ENCODE results near the gene SRRM3.
"Not testable (repeated sequence)": the region's sequence is repeated elsewhere in the genome, so short reads cannot be mapped to it uniquely, and the experiment has no call there.

SRRM3 gene

DNA sequence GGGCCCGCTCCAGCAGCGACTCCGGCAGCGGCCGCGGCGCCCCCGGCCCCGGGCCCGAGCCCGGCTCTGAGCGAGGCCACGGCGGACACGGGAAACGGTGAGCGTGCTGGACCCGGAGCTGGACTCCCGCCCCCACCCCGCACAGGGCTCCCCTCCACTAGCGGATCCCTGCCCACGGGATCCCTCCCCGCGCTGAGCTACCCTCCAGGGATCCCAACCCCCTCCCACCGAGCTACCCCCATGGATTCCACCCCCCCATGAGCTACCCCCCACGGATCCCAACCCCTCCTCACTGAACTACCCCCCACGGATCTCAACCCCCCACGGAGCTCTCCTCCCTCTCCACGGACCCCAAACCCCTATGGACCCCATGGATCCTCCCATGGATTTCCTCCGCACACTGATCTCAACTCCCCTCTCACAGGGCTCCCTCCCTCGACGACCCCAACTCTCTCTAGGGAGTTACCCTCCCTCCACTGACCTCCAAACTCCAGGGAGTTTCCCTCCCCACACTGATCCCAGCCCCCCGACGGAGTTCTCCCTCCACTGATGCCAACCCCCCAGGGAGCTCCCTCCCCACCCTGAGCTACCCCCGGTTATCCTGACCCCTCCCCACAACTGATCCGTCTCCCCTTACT lies 80.1 kb downstream of the SRRM3 start:
- DNase-seq: no peak
- peak overlapping the region; percentile 78 to 83 for H3K4me3 Mint-ChIP-seq
- H3K27ac Mint-ChIP-seq: no peak overlapping the region
- H3K9me3 Mint-ChIP-seq: no peaks in the 10 kb centered on the region
- ATAC-seq: no peak
- H3K4me1 Mint-ChIP-seq: peaks cover 16% of the 10 kb centered on the region
- peaks cover 75% of the 10 kb centered on the region for H3K27me3 Mint-ChIP-seq

DNA sequence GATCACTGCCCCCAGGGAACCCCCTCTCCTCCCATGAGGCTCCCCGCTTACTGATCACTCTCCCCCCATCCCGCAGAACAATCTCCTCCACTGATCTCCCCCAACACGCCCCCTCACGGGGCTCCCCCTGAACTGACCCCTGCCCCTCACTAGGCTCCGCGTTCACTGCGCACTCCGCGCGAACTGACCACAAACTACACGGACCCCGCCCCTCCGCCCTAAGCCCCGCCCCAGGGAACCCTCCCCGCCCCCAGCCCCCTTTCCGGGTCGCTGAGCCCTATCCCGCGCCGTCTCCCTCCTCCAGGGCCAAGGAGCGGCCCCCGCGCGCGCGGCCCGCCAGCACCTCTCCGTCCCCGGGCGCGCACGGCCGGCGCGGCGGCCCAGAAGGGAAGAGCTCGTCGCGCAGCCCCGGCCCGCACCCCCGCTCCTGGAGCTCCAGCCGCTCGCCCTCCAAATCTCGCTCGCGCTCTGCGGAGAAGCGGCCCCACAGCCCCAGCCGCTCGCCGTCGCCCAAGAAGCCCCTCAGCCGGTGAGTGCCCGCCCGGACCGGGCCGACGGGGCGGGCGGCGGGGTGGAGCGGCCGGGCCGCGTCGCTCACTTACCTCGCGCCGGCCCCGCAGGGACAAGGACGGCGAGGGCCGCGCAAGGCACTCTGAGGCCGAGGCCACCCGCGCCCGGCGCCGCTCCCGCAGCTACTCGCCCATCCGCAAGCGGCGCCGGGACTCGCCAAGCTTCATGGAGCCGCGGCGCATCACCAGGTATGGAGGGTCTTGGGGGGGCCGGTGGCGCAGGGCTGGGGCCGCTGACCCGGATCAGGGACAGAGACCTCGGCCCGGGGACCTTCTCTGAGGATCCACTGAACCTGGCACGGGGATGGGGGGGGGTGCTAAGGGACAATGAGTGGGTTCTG lies 80.9 kb downstream of the SRRM3 start:
- H3K27me3 Mint-ChIP-seq: peaks cover 68% of the 10 kb centered on the region
- DNase-seq (peak in 1 of 2 donors; percentile 17), ATAC-seq (peak; percentile 19)
- H3K4me1 Mint-ChIP-seq: peaks cover 16% of the 10 kb centered on the region
- peak overlapping the region; percentile 78 to 83 for H3K4me3 Mint-ChIP-seq
- no peak overlapping the region for H3K27ac Mint-ChIP-seq
- H3K9me3 Mint-ChIP-seq: no peaks in the 10 kb centered on the region

DNA sequence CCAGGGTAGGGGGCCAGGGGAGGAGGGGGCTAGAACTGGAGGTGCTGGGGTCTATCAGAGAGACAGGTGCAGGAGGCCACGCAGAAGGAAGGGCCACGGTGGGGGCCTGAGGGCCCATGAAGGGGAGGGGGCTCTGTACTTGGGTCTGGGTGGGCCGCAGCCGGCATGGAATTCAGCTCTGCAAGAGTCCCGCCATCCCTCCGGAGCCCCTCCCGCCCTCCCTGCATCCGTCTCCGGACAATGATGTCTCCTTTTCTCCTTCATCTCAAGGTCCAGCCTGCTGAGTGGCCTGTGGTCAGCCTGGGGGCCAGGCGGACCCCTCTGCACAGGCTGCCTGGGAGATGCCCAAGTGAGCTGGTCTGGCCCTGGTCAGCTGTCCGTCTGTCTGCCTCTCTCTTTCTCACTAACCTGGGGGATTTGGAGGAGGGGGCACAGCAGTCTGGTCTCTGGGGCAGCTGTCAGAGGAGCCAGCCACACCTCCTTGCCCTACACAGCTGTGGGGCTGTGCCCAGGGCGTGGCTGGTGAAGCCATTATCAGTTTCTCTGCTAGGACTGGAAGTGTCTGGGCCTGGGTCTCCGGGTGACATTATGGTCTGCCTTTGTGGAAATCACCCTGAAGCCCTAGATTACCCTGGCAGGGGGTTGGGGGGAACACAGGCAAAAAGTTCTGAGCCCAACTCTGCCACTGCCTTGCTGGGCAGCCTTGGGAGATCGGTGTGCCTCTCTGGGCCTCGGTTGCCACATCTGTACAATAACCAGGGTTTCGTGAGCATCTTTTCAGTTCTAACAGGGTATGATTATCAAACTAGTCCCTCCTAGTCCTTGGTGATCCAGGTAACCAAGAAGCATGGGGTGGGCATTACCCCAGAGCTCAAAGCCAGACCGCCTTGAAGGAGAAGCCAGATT lies 81.8 kb downstream of the SRRM3 start:
- DNase-seq (no peak), ATAC-seq (no peak)
- H3K27ac Mint-ChIP-seq: no peak overlapping the region
- H3K4me1 Mint-ChIP-seq: peaks cover 16% of the 10 kb centered on the region
- peak overlapping the region; percentile 46 to 65 for H3K4me3 Mint-ChIP-seq
- no peaks in the 10 kb centered on the region for H3K9me3 Mint-ChIP-seq
- peaks cover 65% of the 10 kb centered on the region for H3K27me3 Mint-ChIP-seq

DNA sequence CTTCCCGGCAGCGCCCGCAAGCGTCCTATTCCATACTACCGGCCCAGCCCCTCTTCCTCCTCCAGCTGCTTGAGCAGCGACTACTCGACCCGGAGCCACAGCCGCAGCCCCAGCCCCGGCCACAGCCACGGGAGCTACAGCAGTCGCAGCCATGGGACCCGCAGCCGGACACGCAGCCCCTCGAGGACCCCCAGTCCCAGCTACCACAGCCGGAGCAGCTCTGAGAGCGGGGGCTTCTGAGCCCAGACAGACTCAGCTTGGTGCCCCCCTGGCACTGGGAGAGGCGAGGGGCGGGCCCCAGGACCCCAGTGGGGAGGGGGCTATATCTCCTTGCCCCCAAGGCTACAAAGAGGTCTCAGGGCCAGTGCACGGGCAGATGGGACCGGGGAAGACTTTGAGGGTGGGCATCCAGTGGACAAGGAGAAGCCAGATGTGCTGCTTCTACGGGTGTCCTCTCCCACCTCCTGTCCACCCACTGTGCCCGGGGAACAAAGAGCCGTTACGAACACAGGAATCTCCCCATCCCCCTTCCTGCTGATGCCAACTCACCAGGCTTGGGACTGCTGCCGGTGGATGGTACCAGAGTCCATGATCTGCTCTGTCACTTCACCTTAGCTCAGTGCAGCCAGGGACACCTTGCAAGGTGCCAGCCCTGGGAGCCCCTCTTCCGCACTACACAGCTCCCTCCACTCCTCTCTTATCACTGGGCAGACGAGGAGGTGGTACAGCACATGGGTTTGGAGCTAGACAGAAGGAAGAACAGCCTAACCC lies 84.1 kb downstream of the SRRM3 start:
- no peaks in the 10 kb centered on the region for H3K9me3 Mint-ChIP-seq
- peaks cover 23% of the 10 kb centered on the region for H3K4me1 Mint-ChIP-seq
- H3K27me3 Mint-ChIP-seq: peaks cover 42% of the 10 kb centered on the region

DNA sequence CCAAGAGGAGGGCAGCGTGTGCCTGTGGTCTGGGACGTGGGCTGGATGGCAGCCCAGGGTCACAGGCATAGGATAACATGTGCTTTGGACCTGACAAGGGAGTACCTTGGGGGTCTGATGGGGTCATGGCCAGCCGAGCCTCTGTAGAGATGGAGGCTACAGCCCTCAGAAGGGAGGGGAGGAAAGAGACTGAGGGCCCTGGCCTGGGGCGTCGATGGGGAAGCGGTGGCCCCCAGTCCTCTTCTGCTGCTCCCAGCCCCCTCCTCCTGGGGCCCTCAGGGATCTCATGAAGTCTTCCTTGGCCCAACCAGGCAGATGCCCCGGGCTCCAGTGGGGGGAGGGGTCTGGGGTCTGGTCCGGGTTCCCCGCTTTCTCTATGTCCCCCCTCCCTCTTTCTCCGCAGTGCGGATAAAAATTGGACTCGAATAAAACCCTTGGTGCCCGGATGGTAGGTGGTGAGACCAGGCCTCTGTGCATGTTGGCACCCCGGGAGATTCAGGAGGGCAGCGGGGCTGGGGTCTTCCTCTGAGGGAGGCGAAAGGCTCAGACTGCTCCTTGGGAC lies 85.2 kb downstream of the SRRM3 start:
- no peak overlapping the region for H3K27ac Mint-ChIP-seq
- peaks cover 30% of the 10 kb centered on the region for H3K27me3 Mint-ChIP-seq
- no peaks in the 10 kb centered on the region for H3K9me3 Mint-ChIP-seq
- no peak for ATAC-seq
- H3K4me1 Mint-ChIP-seq: peaks cover 25% of the 10 kb centered on the region
- DNase-seq: no peak
- no peak overlapping the region for H3K4me3 Mint-ChIP-seq

More for the DNA sequence above, 84.1 kb downstream of the SRRM3 start:
- DNase-seq: no peak
- no peak overlapping the region for H3K4me3 Mint-ChIP-seq
- no peak overlapping the region for H3K27ac Mint-ChIP-seq
- ATAC-seq: no peak

DNA sequence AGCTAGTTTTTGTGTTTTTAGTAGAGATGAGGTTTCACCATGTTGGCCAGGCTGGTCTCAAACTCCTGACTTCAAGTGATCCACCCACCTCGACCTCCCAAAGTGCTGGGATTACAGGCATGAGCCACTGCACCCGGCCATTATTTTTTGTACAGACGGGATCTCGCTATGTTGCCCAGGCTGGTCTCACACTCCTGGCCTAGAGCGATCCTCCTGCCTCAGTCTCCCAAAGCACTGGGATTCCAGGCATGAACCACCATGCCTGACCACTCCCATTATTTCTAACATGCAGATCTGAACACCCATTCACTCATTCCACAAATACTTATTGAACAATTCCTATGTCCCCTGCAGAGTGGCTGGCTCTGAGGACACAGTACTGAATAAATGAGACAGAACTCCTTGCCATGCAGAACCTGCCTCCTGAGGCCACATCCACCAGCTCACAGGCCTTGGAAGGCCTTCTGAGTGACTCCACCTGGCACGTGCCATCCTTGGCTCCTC lies 89.2 kb downstream of the SRRM3 start:
- H3K9me3 Mint-ChIP-seq, H3K27me3 Mint-ChIP-seq, DNase-seq: not testable (repeated sequence)
- Mint-ChIP-seq H3K4me3 (peak overlapping the region; percentile 72 to 74), H3K4me1 (peaks cover 27% of the 10 kb centered on the region), H3K27ac (peak overlapping the region; percentile 92 to 96)
- peak; percentile 6 for ATAC-seq

DNA sequence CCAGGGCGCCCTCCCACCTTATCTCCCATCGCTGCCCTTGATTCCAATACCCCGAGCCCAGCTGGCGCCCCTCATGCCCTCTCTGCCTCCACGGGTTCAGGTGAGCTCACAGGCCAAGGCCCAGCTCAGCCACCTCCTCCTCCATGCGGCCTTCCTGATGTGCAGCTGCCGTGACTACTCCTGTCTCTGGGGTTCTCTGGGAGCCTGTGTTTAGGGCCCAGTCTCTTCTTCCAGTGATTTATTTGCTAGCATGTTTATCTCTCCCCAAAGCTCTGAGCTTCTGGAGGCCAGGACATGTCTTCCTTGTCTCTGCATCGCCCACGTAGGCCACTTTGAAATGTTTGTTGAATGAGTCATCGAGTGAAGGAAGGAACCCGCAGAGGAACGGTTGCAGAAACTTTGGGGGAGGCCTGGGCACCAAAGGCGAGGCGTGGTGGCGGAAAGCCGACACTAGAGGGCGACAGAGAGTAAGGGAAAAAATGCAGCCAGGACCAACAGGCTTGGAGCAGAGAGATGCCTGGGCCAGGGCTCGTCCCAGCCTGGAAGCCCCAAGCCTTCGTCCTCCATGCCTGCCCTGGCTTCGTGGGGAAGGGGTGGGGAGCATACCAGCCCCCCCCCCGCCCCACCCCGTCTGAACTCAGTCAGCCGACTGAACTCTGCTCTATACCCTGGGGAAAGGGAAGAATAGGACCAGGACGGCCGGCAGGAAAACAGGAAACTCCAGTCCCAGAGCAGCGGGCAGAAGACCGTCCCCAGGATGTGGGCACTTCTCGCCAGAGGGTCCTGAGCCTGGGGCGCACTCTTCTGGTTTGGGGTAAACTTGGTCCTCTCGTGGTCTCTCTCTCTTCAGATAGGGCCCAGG lies 89.9 kb downstream of the SRRM3 start:
- Mint-ChIP-seq H3K9me3 (no peaks in the 10 kb centered on the region), H3K27me3 (no peaks in the 10 kb centered on the region), H3K27ac (peak overlapping the region; percentile 92 to 96), H3K4me3 (peak overlapping the region; percentile 72 to 74), H3K4me1 (peaks cover 27% of the 10 kb centered on the region)
- DNase-seq (peak; percentile 94), ATAC-seq (peak; percentile 90)

DNA sequence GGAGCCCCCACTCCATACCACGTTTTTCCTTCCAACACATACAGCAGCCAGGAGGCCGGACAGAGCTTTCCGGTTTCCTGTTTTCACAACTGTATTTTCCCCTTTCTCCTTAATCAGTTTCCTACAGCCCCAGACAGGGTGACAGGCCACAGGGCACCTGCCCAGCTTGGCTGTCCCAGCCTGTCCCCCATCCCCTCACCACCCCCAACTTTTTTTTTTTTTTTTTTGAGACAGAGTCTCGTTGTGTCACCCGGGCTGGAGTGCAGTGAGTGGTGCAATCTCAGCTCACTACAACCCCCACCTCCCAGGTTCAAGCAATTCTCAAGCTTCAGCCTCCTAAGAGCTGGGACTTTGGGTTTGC lies 90.5 kb downstream of the SRRM3 start:
- no peaks in the 10 kb centered on the region for H3K9me3 Mint-ChIP-seq
- no peaks in the 10 kb centered on the region for H3K27me3 Mint-ChIP-seq
- peaks cover 27% of the 10 kb centered on the region for H3K4me1 Mint-ChIP-seq
- H3K27ac Mint-ChIP-seq: peak overlapping the region in 1 of 2 donors; percentile 20
- H3K4me3 Mint-ChIP-seq: peak overlapping the region; percentile 48 to 59
- ATAC-seq: peak; percentile 17
- no peak for DNase-seq

DNA sequence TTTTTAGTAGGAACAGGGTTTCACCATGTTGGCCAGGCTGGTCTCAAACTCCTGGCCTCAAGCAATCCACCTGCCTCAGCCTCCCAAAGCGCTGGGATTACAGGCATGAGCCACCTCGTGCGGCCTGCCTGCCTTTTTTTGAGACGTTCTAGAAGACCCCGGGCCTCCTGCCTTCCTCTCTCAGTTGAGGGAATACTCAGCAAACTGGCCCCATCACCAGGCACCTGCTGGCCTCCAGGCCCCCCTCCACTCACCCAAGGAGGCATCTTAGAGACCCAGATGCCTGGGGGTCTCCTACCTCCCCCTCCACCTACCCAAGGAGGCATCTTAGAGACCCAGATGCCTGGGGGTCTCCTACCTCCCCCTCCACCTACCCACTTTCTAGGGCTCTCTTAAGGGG lies 91.2 kb downstream of the SRRM3 start:
- not testable (repeated sequence) for ATAC-seq, H3K4me3 Mint-ChIP-seq

DNA sequence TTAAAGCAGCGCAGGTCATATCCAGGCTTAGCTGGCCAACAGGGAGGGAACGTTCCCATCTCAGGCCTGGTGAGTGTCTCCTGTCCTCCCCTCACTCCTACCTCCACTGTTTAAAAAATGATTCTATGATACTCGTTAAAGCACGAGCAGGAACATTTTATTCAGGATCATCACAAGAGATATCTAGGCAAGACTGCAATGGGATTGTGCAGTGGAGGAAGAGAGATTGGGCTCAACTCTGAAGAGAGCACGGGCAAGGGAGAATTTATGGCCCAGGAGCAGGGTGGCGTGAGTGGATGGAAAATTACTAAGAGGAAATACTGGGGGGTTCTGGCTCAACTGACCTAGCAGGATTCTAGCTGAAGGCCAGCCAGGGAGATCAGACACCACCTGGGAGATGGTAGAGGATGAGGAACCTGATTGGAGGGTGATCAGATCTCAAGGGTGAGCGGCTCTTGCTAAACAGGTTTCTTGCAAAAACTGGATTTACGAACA lies 91.8 kb downstream of the SRRM3 start:
- DNase-seq (no peak), ATAC-seq (no peak)
- Mint-ChIP-seq H3K27ac (no peak overlapping the region), H3K27me3 (no peaks in the 10 kb centered on the region), H3K4me3 (no peak overlapping the region), H3K4me1 (peaks cover 27% of the 10 kb centered on the region), H3K9me3 (no peaks in the 10 kb centered on the region)

More for the DNA sequence above, 91.2 kb downstream of the SRRM3 start:
- H3K27me3 Mint-ChIP-seq, H3K9me3 Mint-ChIP-seq, DNase-seq, H3K27ac Mint-ChIP-seq: not testable (repeated sequence)
- H3K4me1 Mint-ChIP-seq: peaks cover 27% of the 10 kb centered on the region

DNA sequence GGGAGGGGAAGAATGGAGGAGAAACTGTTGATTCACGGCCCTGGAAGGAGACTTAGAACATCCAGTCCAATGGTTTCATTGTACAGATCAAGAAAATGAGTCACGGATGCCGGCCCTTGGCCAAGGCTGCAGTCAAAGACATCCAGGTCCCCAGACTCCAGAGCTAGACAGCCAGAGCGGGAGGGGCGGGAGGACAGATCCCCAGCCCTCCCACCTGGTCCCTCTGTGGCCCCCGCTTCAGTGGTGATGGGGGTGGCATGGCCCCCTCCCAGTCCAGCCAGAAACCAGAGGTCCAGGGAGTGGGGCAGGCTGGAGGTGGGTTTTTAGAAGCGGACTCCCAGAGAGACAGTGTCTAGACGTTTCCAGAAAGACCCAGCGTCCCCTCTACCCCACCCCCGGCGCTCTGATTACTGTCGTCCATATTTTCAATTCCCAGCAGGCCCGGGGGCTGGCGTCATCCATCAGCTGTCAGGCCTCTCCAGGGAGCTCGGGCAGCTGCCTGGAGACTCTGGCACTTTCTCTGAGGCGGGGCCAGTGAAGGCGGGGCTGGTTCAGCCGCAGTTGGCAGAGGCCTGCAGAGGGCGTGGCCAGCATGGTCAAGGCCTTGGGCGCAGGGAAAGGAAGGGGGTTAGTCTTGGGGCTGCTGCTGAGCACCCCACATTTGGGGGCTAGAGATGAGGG lies 92.8 kb downstream of the SRRM3 start:
- Mint-ChIP-seq H3K27me3 (no peaks in the 10 kb centered on the region), H3K4me1 (peaks cover 27% of the 10 kb centered on the region)
- no peak for ATAC-seq

DNA sequence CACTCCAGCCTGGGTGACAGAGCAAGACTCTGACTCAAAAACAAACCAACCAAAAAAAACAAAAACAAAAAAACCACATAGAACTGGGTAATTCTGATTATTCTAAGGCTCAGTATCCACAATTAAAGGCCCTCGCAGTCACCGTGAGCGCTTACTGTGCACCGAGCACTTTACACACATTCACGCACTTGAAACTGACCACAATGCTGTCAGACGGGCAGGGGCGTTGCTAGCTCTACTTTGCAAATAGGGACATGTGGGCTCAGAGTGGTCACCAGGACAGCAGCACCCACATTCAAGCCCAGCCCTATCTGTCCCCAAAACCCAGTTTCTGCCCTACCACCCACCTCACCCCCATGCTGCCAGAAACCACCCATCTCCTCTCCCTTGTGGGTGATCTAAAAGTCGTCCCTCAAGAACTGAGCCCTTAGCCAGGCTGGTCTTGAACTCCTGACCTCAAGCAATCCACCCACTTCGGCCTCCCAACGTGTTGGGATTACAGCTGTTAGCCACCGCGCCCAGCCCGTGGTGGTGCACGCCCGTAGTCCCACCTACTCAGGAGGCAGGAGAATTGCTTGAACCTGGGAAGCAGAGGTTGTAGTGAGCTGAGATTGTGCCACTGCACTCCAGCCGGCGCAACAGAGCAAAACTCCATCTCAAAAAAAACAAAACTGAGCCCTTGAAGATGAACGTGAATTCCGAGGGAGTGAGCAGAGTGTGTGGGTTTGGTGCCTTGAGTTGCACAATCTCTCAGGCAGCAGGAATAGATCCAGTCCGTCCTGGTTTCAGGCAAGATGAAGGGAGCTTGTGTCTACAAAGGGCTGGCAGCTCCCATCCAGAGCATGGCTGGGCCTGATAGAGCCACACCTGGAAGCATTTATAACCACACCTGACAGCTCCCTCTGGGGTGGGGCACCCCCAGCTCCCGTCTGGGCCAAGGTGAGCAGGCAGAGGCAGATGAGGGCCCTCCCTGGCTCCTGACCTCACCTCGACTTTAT lies 95.3 kb downstream of the SRRM3 start:
- ATAC-seq (no peak), DNase-seq (no peak)
- H3K27ac Mint-ChIP-seq: no peak overlapping the region
- no peak overlapping the region for H3K4me3 Mint-ChIP-seq
- no peaks in the 10 kb centered on the region for H3K9me3 Mint-ChIP-seq
- peaks cover 7% of the 10 kb centered on the region for H3K4me1 Mint-ChIP-seq
- peaks cover 3% of the 10 kb centered on the region for H3K27me3 Mint-ChIP-seq

More for the DNA sequence above, 92.8 kb downstream of the SRRM3 start:
- no peak overlapping the region for H3K27ac Mint-ChIP-seq
- no peak for DNase-seq
- no peaks in the 10 kb centered on the region for H3K9me3 Mint-ChIP-seq
- no peak overlapping the region for H3K4me3 Mint-ChIP-seq

Data from stimulated activated naive CD8-positive, alpha-beta T cell treated with anti-CD3 and anti-CD28 coated beads, Interleukin-15, amount 100 ng/mL, for 72 hours (primary cell).